Smooth muscle cell of the brain vasculature (primary cell): ENCODE measurements around the gene C1QB.
A peak's percentile ranks its signal among the peaks of the same experiment; 100 is the strongest.
"Not testable (repeated sequence)": the region's sequence is repeated elsewhere in the genome, so short reads cannot be mapped to it uniquely, and the experiment has no call there.

ENCODE experiments used
- DNase-seq: peaks from one replicate; pipeline ENCODE4 v3.0.0-alpha.2; 2012; ENCODE audit warnings: low read depth, low spot score

C1QB gene

GRCh38 chr1:22662318-22662717 lies 9.3 kb downstream of the C1QB start:
- DNase-seq, result no peak

GRCh38 chr1:22662986-22663408 lies 10.0 kb downstream of the C1QB start:
- no peak for DNase-seq

GRCh38 chr1:22665752-22666151 lies 12.7 kb downstream of the C1QB start:
- peak; percentile 7 for DNase-seq

GRCh38 chr1:22666412-22666811 lies 13.4 kb downstream of the C1QB start:
- no peak for DNase-seq

- not testable (repeated sequence) for DNase-seq
These were observed 15.8 kb downstream of the C1QB start for GRCh38 chr1:22668840-22669239.

- DNase-seq, result no peak
These were observed 17.4 kb downstream of the C1QB start for GRCh38 chr1:22670352-22670975.

- no peak for DNase-seq
These were observed 19.0 kb downstream of the C1QB start for GRCh38 chr1:22671999-22672398.

- DNase-seq, result peak; percentile 35
These were observed 20.7 kb downstream of the C1QB start for GRCh38 chr1:22673486-22674409.

GRCh38 chr1:22674410-22674749 lies 21.3 kb downstream of the C1QB start:
- no peak for DNase-seq

GRCh38 chr1:22676151-22676550 lies 23.1 kb downstream of the C1QB start:
- DNase-seq, result not testable (repeated sequence)

GRCh38 chr1:22676916-22677583 lies 24.0 kb downstream of the C1QB start:
- no peak for DNase-seq

- DNase-seq, result no peak
These were observed 25.2 kb downstream of the C1QB start for GRCh38 chr1:22677931-22678896.

GRCh38 chr1:22680726-22681125 lies 27.7 kb downstream of the C1QB start:
- DNase-seq, result no peak

GRCh38 chr1:22681556-22682276 lies 28.7 kb downstream of the C1QB start:
- no peak for DNase-seq

- DNase-seq, result no peak
These were observed 30.5 kb downstream of the C1QB start for GRCh38 chr1:22683547-22683946.

- no peak for DNase-seq
These were observed 32.6 kb downstream of the C1QB start for GRCh38 chr1:22685591-22686059.

- no peak for DNase-seq
These were observed 34.2 kb downstream of the C1QB start for GRCh38 chr1:22687191-22687590.

- no peak for DNase-seq
These were observed 35.4 kb downstream of the C1QB start for GRCh38 chr1:22688466-22688865.

- DNase-seq, result peak; percentile 7
These were observed 36.5 kb downstream of the C1QB start for GRCh38 chr1:22689505-22689904.

- DNase-seq, result no peak
These were observed 38.2 kb downstream of the C1QB start for GRCh38 chr1:22691031-22691753.
